GM12874 (cell line): Measurements from ENCODE around the gene SLC25A52.

Experiments used
- TF ChIP-seq, protein P1 (sequence below): IDR thresholded peaks from 2 replicates; pipeline ENCODE4 v1.5.1; 2011; ENCODE audit warnings: low read depth, mild to moderate bottlenecking, control low read depth, low read length, moderate library complexity; ENCODE audit not compliant: insufficient read depth

Gene SLC25A52

GRCh38 chr18:31738460-31739407 is 21.9 kb downstream of the SLC25A52 start:
- TF ChIP-seq, protein P1, sequence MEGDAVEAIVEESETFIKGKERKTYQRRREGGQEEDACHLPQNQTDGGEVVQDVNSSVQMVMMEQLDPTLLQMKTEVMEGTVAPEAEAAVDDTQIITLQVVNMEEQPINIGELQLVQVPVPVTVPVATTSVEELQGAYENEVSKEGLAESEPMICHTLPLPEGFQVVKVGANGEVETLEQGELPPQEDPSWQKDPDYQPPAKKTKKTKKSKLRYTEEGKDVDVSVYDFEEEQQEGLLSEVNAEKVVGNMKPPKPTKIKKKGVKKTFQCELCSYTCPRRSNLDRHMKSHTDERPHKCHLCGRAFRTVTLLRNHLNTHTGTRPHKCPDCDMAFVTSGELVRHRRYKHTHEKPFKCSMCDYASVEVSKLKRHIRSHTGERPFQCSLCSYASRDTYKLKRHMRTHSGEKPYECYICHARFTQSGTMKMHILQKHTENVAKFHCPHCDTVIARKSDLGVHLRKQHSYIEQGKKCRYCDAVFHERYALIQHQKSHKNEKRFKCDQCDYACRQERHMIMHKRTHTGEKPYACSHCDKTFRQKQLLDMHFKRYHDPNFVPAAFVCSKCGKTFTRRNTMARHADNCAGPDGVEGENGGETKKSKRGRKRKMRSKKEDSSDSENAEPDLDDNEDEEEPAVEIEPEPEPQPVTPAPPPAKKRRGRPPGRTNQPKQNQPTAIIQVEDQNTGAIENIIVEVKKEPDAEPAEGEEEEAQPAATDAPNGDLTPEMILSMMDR = no peak

DNA sequence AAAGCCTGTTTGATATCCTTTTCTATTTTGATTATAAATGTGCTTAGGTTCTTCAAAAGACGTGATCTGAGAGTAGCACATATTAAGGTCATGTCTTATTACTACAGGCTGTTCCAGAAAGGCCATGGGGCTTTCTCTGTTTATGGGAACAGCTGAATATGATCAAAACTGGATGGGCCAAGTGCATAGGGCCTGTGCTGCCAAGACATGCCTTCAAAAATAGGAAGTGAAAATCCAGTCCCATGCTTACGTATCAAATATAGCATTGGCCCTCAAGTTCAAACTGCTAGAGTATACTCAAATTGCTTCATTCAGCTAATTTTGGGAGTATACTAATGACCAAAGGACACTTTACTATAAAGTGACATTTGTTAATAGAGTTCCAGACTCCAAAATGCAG is 24.1 kb downstream of the SLC25A52 start:
- TF ChIP-seq, protein P1 = no peak

DNA sequence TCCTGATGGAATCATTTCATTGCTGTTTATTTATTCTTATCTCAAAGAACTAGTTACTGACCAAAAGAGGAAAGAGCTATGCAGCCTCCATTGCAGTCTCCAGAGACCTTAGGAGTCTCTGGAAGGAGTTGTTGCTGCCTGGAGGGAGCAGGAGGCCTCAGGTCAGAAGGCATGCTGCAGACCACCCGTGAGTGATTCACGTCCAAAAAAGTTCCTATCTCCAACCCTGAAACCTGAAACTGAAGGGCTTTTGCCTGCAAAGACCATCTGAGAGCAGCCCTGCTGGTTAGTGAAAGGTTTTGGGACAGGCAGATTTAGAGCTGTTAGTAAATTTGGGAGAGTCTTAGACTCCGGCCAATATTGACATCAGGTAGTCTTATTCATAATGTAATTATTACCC is 29.1 kb downstream of the SLC25A52 start:
- TF ChIP-seq, protein P1 = no peak

- TF ChIP-seq, protein P1 = no peak
Measured at GRCh38 chr18:31723990-31724711, 36.5 kb downstream of the SLC25A52 start.

DNA sequence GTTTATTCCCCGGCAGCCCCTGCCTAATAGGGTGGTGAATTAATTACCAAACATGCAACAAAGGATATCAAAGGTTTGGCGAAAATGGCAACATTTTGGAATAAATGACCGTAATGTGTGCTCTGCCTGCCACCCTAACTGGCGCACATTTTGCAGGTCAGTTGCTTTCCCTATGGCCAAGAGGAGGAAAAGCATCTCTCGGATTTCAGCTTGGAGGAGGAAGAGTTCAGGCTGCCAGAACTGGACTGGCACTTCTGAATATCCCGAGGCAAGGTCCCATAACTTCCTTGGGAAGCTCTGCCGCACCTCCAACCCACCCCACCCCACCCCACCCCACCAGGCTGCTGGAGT is 37.1 kb downstream of the SLC25A52 start:
- TF ChIP-seq, protein P1 = no peak

DNA sequence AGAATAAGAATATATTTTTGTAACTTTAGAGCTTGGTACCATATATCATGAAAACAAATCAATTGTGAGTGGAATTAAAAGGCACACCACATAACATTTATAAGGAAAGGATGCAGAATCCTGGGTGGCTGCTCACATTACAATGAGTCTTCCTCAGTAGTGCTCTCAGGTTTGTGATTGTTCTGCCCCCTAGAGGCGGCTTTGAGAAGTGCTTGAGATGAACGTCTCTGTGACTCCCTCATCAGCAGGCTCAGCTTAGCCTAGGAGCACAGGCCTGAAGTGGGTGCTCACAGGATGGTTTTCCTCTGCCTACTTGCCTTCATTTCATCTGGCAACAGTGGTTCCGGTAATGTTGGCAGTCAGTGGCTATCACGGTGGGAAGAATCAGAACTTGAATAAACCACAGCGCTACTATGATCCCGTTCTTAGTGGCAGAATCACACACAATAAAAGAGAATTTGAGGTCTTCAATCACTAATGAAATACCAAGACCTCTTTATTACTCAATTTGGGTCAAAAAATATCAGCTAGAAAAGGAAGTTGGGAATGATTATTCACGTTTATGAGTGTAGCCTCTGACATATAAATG is 38.2 kb downstream of the SLC25A52 start:
- TF ChIP-seq, protein P1 = peak; percentile 88

GRCh38 chr18:31721601-31722000 is 39.1 kb downstream of the SLC25A52 start:
- TF ChIP-seq, protein P1 = no peak
